GM23248 (cell line): ENCODE data around the gene TBC1D12.

Experiments
- EZH2 ChIP-seq: fragments of 200-600 bp; sonication (generic); IDR thresholded peaks from 2 replicates; pipeline ENCODE4 v1.6.1; 2018; ENCODE audit warnings: antibody characterized with exemption, mild to moderate bottlenecking; ENCODE audit not compliant: insufficient read depth, poor library complexity, severe bottlenecking
- EZH2phosphoT487 ChIP-seq: fragments of 200-600 bp; sonication (generic); IDR thresholded peaks from 2 replicates; pipeline ENCODE4 v1.6.1; 2018; ENCODE audit warnings: antibody characterized with exemption, moderate library complexity, mild to moderate bottlenecking, low read depth; ENCODE audit not compliant: insufficient read depth

GRCh38 chr10:94416896-94417295 lies 14.6 kb downstream of the TBC1D12 start:
- no peak for TF ChIP-seq EZH2
- no peak for TF ChIP-seq EZH2phosphoT487
